Sigmoid colon (tissue), 4 donors: ENCODE data around the gene DCAF7.

Experiments
- POLR2AphosphoS5 ChIP-seq, 4 donors: sonication (generic); formaldehyde crosslinking; IDR thresholded peaks; one replicate each; pipeline ENCODE4 v1.6.1; 2017; ENCODE audit warnings: antibody characterized with exemption in 4 of 4
- TF ChIP-seq, protein P1 (sequence below), 4 experiments: fragments of 450-650 bp in 3 of 4; fragments of 200-600 bp in 1 of 4; IDR thresholded peaks; one replicate each; pipeline ENCODE4 v1.5.1; 2016 to 2019; ENCODE audit warnings: antibody characterized with exemption in 4 of 4, mild to moderate bottlenecking in 3 of 4, moderate library complexity in 2 of 4

GRCh38 chr17:63550817-63551639 lies 751 bp downstream of the DCAF7 start:
- TF ChIP-seq, protein P1, sequence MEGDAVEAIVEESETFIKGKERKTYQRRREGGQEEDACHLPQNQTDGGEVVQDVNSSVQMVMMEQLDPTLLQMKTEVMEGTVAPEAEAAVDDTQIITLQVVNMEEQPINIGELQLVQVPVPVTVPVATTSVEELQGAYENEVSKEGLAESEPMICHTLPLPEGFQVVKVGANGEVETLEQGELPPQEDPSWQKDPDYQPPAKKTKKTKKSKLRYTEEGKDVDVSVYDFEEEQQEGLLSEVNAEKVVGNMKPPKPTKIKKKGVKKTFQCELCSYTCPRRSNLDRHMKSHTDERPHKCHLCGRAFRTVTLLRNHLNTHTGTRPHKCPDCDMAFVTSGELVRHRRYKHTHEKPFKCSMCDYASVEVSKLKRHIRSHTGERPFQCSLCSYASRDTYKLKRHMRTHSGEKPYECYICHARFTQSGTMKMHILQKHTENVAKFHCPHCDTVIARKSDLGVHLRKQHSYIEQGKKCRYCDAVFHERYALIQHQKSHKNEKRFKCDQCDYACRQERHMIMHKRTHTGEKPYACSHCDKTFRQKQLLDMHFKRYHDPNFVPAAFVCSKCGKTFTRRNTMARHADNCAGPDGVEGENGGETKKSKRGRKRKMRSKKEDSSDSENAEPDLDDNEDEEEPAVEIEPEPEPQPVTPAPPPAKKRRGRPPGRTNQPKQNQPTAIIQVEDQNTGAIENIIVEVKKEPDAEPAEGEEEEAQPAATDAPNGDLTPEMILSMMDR (IDR thresholded peaks at IDR 0.05) = no peak
- no peak for TF ChIP-seq POLR2AphosphoS5 (IDR thresholded peaks at IDR 0.05)
